Glutamatergic neuron (in vitro differentiated cells): ENCODE results near the gene PDYN. TPM values are rescaled to one million over a fixed set of nuclear protein-coding genes. Genes with fewer than 3 reads are reported as not detected.

Source experiments
- DNase-seq: peaks from one replicate; pipeline ENCODE4 v3.0.0; 2022
- H3K27ac Mint-ChIP-seq: one replicate; pipeline ENCODE4 v1.8.0; 2020; ENCODE audit warnings: mild to moderate bottlenecking, mixed read lengths, inconsistent platforms; ENCODE audit not compliant: unreplicated experiment
- H3K27me3 Mint-ChIP-seq: one replicate; pipeline ENCODE4 v1.8.0; 2020; ENCODE audit warnings: mild to moderate bottlenecking, moderate library complexity, mixed read lengths, inconsistent platforms; ENCODE audit not compliant: unreplicated experiment
- H3K36me3 Mint-ChIP-seq: one replicate; pipeline ENCODE4 v1.8.0; 2020; ENCODE audit warnings: mild to moderate bottlenecking, mixed read lengths, inconsistent platforms; ENCODE audit not compliant: unreplicated experiment
- H3K4me1 Mint-ChIP-seq: one replicate; pipeline ENCODE4 v1.8.0; 2020; ENCODE audit warnings: mild to moderate bottlenecking, low read depth, mixed read lengths, inconsistent platforms; ENCODE audit not compliant: unreplicated experiment
- H3K4me3 Mint-ChIP-seq: one replicate; pipeline ENCODE4 v1.8.0; 2020; ENCODE audit warnings: mild to moderate bottlenecking, mixed read lengths, inconsistent platforms; ENCODE audit not compliant: unreplicated experiment
- H3K9me3 Mint-ChIP-seq: one replicate; pipeline ENCODE4 v1.8.0; 2020; ENCODE audit warnings: mild to moderate bottlenecking, moderate library complexity, mixed read lengths, inconsistent platforms; ENCODE audit not compliant: unreplicated experiment
- total RNA-seq: library from RNA; stranded (reverse); fragmentation: NEBNext Ultra II Directional; extraction: Animal tissue kit (Norgen Biotek cat#: 25700); gene quantifications from one replicate; pipeline ENCODE4 v1.2.1, GENCODE V29; 2021; ENCODE audit not compliant: unreplicated experiment
- TF ChIP-seq, protein P1 (sequence below): fragments of 200-600 bp; sonication (generic); IDR thresholded peaks from one replicate; pipeline ENCODE4 v1.5.0; 2021; ENCODE audit not compliant: partially characterized antibody, unreplicated experiment

The PDYN gene
- total RNA-seq, 1 donor from 2014 or later: not detected

DNA sequence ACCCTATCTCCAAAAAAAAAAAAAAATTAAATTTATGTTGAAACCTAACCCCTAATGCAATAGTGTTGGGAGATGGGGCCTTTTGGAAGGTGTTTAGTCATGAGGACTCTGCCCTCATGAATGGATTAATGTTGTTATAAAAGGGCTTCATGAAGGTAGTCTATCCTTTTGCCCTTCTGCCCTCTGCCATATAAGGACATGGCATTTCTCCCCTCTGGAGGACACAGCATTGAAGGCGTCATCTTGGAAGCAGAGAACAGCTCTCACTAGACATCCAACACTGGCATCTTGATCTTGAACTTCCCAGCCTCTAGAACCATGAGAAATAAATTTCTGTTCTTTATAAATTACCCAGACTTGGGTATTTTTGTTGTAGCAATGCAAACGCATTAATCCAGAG is 35.4 kb downstream of the PDYN start:
- no peak for DNase-seq
- Mint-ChIP-seq H3K9me3 (no peaks in the 10 kb centered on the region), H3K27ac (no peak overlapping the region), H3K4me1 (no peaks in the 10 kb centered on the region), H3K27me3 (peaks cover 5% of the 10 kb centered on the region), H3K36me3 (no peaks in the 10 kb centered on the region), H3K4me3 (no peak overlapping the region)
- TF ChIP-seq, protein P1, sequence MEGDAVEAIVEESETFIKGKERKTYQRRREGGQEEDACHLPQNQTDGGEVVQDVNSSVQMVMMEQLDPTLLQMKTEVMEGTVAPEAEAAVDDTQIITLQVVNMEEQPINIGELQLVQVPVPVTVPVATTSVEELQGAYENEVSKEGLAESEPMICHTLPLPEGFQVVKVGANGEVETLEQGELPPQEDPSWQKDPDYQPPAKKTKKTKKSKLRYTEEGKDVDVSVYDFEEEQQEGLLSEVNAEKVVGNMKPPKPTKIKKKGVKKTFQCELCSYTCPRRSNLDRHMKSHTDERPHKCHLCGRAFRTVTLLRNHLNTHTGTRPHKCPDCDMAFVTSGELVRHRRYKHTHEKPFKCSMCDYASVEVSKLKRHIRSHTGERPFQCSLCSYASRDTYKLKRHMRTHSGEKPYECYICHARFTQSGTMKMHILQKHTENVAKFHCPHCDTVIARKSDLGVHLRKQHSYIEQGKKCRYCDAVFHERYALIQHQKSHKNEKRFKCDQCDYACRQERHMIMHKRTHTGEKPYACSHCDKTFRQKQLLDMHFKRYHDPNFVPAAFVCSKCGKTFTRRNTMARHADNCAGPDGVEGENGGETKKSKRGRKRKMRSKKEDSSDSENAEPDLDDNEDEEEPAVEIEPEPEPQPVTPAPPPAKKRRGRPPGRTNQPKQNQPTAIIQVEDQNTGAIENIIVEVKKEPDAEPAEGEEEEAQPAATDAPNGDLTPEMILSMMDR: no peak

- Mint-ChIP-seq H3K36me3 (no peaks in the 10 kb centered on the region), H3K4me1 (peaks cover 2% of the 10 kb centered on the region), H3K27me3 (no peaks in the 10 kb centered on the region), H3K4me3 (no peak overlapping the region), H3K9me3 (peaks cover under 1% of the 10 kb centered on the region), H3K27ac (no peak overlapping the region)
- no peak for DNase-seq
- TF ChIP-seq, protein P1: no peak
These were observed 38.6 kb downstream of the PDYN start for GRCh38 chr20:1955217-1955616.

DNA sequence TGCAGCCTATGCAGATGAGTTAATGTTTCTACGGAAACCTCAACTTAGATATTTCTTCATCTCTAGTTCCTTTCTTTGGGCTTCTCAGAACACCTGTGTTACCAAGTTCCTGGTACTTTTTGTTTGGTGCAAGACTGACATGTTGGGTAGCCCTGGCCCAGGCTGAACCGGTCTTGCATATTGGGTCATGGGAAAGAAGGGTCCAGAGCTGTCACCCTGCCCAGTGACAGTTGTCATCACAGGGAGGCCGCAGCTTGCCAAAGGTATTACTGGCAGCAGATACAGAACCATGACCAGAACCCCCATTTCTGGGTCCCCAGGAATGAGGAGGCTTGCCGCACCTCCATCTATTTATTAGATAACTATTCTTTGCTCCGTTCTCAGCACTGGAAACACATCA is 40.2 kb downstream of the PDYN start:
- TF ChIP-seq, protein P1: no peak
- peaks cover 1% of the 10 kb centered on the region for H3K9me3 Mint-ChIP-seq
- H3K27me3 Mint-ChIP-seq: peaks cover 4% of the 10 kb centered on the region
- DNase-seq: no peak
- no peak overlapping the region for H3K27ac Mint-ChIP-seq
- no peak overlapping the region for H3K4me3 Mint-ChIP-seq
- H3K36me3 Mint-ChIP-seq: no peaks in the 10 kb centered on the region
- H3K4me1 Mint-ChIP-seq: peaks cover 9% of the 10 kb centered on the region

GRCh38 chr20:1952737-1953530 is 40.9 kb downstream of the PDYN start:
- Mint-ChIP-seq H3K4me3 (no peak overlapping the region), H3K27me3 (peaks cover 5% of the 10 kb centered on the region), H3K9me3 (peaks cover 1% of the 10 kb centered on the region), H3K4me1 (peaks cover 12% of the 10 kb centered on the region), H3K27ac (no peak overlapping the region), H3K36me3 (no peaks in the 10 kb centered on the region)
- TF ChIP-seq, protein P1: no peak
- DNase-seq: no peak

- no peak for DNase-seq
- Mint-ChIP-seq H3K27me3 (peaks cover 9% of the 10 kb centered on the region), H3K36me3 (no peaks in the 10 kb centered on the region), H3K4me3 (no peak overlapping the region), H3K27ac (no peak overlapping the region), H3K4me1 (peaks cover 18% of the 10 kb centered on the region), H3K9me3 (peaks cover 1% of the 10 kb centered on the region)
- TF ChIP-seq, protein P1: no peak
These were observed 42.3 kb downstream of the PDYN start for GRCh38 chr20:1951436-1952115.
